Measurements from ENCODE around the gene CEP128.

DNA sequence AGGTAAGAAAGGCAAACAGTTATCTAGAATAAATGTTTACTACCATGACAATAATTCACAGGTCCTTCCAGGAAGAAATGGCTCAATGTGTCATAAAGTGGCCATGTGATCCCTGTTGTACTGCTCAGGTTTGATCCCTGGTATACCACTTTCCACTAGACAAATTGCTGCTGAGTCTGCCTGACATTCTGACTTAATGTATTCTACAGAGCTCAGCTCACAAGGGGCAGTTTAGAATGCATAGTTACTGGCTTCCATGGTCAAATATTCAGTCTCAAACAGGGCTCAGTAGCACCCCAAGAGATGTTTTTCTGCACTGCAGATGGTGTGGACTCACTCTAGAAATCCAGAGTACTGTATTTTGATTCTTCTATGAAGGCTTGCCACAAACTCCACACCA, 35.7 kb upstream of the CEP128 start:
- TF ChIP-seq, protein P1, sequence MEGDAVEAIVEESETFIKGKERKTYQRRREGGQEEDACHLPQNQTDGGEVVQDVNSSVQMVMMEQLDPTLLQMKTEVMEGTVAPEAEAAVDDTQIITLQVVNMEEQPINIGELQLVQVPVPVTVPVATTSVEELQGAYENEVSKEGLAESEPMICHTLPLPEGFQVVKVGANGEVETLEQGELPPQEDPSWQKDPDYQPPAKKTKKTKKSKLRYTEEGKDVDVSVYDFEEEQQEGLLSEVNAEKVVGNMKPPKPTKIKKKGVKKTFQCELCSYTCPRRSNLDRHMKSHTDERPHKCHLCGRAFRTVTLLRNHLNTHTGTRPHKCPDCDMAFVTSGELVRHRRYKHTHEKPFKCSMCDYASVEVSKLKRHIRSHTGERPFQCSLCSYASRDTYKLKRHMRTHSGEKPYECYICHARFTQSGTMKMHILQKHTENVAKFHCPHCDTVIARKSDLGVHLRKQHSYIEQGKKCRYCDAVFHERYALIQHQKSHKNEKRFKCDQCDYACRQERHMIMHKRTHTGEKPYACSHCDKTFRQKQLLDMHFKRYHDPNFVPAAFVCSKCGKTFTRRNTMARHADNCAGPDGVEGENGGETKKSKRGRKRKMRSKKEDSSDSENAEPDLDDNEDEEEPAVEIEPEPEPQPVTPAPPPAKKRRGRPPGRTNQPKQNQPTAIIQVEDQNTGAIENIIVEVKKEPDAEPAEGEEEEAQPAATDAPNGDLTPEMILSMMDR (IDR thresholded peaks at IDR 0.05), result no peak
- no peak for TF ChIP-seq POLR2A (IDR thresholded peaks at IDR 0.05)
